ENCODE data around the gene C10orf62. TPM values are rescaled to one million over a fixed set of nuclear protein-coding genes. Genes with fewer than 3 reads are reported as not detected.
"Not testable (repeated sequence)": the region's sequence is repeated elsewhere in the genome, so short reads cannot be mapped to it uniquely, and the experiment has no call there.

C10orf62 gene
- total RNA-seq, 1 donor from 2014 or later, result not detected

- Mint-ChIP-seq H3K27me3 (ENCODE audit: unreplicated experiment) (no peaks in the 10 kb centered on the region), H3K4me3 (ENCODE audit: unreplicated experiment) (no peak overlapping the region), H3K36me3 (ENCODE audit: unreplicated experiment) (peaks cover 2% of the 10 kb centered on the region), H3K4me1 (ENCODE audit: unreplicated experiment) (peaks cover 54% of the 10 kb centered on the region), H3K9me3 (ENCODE audit: unreplicated experiment) (no peaks in the 10 kb centered on the region), H3K27ac (ENCODE audit: unreplicated experiment) (peak overlapping the region; percentile 78)
- peak; percentile 91 for DNase-seq (ENCODE audit: extremely low spot score, unreplicated experiment)
- TF ChIP-seq, protein P1, sequence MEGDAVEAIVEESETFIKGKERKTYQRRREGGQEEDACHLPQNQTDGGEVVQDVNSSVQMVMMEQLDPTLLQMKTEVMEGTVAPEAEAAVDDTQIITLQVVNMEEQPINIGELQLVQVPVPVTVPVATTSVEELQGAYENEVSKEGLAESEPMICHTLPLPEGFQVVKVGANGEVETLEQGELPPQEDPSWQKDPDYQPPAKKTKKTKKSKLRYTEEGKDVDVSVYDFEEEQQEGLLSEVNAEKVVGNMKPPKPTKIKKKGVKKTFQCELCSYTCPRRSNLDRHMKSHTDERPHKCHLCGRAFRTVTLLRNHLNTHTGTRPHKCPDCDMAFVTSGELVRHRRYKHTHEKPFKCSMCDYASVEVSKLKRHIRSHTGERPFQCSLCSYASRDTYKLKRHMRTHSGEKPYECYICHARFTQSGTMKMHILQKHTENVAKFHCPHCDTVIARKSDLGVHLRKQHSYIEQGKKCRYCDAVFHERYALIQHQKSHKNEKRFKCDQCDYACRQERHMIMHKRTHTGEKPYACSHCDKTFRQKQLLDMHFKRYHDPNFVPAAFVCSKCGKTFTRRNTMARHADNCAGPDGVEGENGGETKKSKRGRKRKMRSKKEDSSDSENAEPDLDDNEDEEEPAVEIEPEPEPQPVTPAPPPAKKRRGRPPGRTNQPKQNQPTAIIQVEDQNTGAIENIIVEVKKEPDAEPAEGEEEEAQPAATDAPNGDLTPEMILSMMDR (IDR thresholded peaks at IDR 0.05), result no peak
Measured at GRCh38 chr10:97574374-97575126, 15.0 kb upstream of the C10orf62 start.

DNA sequence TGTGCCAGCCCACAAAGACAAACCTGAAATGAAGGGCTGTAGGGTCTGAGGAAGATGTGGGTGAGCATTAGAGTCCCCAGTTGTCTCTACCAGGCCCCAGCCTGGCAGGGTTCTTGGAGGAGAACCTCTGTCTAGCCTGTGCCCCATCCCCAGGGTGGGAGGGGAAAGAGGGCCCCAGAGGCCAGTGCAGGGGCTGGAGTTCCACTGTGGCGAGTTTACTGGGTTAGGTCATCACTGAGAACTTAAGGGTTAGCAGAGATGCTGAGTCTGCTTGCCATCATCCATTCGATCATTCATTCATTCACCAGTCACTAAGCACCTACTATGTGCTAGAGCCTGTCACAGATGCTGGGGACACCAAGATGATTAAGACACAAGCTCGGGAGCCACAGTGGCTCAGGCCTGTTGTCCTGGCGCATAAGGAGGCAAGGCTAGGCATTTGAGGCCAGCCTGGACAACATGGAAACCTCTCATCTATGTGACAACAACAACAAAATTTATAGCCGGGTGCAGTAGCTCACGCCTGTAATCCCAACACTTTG is 14.3 kb upstream of the C10orf62 start:
- no peak overlapping the region for H3K4me3 Mint-ChIP-seq (ENCODE audit: unreplicated experiment)
- H3K36me3 Mint-ChIP-seq (ENCODE audit: unreplicated experiment), result no peaks in the 10 kb centered on the region
- no peak for DNase-seq (ENCODE audit: extremely low spot score, unreplicated experiment)
- no peaks in the 10 kb centered on the region for H3K27me3 Mint-ChIP-seq (ENCODE audit: unreplicated experiment)
- TF ChIP-seq, protein P1 (IDR thresholded peaks at IDR 0.05), result no peak
- no peaks in the 10 kb centered on the region for H3K9me3 Mint-ChIP-seq (ENCODE audit: unreplicated experiment)
- peaks cover 54% of the 10 kb centered on the region for H3K4me1 Mint-ChIP-seq (ENCODE audit: unreplicated experiment)
- peak overlapping the region; percentile 41 for H3K27ac Mint-ChIP-seq (ENCODE audit: unreplicated experiment)

GRCh38 chr10:97576487-97576886 is 13.0 kb upstream of the C10orf62 start:
- peaks cover 47% of the 10 kb centered on the region for H3K4me1 Mint-ChIP-seq (ENCODE audit: unreplicated experiment)
- H3K27ac Mint-ChIP-seq (ENCODE audit: unreplicated experiment); DNase-seq (ENCODE audit: extremely low spot score, unreplicated experiment); H3K9me3 Mint-ChIP-seq (ENCODE audit: unreplicated experiment); H3K36me3 Mint-ChIP-seq (ENCODE audit: unreplicated experiment); H3K27me3 Mint-ChIP-seq (ENCODE audit: unreplicated experiment); H3K4me3 Mint-ChIP-seq (ENCODE audit: unreplicated experiment): not testable (repeated sequence)

DNA sequence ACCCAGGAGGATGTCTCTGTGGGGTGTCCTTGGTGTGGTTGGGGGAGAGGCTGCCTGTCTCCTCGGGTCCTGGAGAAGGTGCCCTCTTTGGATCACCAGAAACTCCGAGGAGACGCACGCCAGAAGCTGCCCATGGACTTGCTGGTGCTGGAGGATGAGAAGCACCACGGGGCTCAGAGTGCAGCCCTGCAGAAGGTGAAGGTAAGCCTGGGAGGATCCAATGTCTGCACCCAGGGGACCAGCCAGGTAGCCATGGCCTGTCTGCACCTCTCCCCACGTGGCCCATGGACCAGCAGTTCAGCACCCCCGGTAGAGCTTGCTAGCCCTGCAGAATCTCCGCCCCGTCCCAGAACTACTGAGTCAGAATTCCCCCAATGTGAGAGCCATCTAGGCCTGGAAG is 11.8 kb upstream of the C10orf62 start:
- TF ChIP-seq, protein P1 (IDR thresholded peaks at IDR 0.05), result no peak
- Mint-ChIP-seq H3K27ac (ENCODE audit: unreplicated experiment) (no peak overlapping the region), H3K4me3 (ENCODE audit: unreplicated experiment) (no peak overlapping the region), H3K27me3 (ENCODE audit: unreplicated experiment) (no peaks in the 10 kb centered on the region), H3K4me1 (ENCODE audit: unreplicated experiment) (peaks cover 36% of the 10 kb centered on the region), H3K36me3 (ENCODE audit: unreplicated experiment) (no peaks in the 10 kb centered on the region), H3K9me3 (ENCODE audit: unreplicated experiment) (no peaks in the 10 kb centered on the region)
- no peak for DNase-seq (ENCODE audit: extremely low spot score, unreplicated experiment)

- TF ChIP-seq, protein P1 (IDR thresholded peaks at IDR 0.05), result no peak
- no peaks in the 10 kb centered on the region for H3K9me3 Mint-ChIP-seq (ENCODE audit: unreplicated experiment)
- peaks cover 30% of the 10 kb centered on the region for H3K4me1 Mint-ChIP-seq (ENCODE audit: unreplicated experiment)
- DNase-seq (ENCODE audit: extremely low spot score, unreplicated experiment), result no peak
- H3K36me3 Mint-ChIP-seq (ENCODE audit: unreplicated experiment), result no peaks in the 10 kb centered on the region
- H3K4me3 Mint-ChIP-seq (ENCODE audit: unreplicated experiment), result no peak overlapping the region
- H3K27ac Mint-ChIP-seq (ENCODE audit: unreplicated experiment), result no peak overlapping the region
- no peaks in the 10 kb centered on the region for H3K27me3 Mint-ChIP-seq (ENCODE audit: unreplicated experiment)
Measured at GRCh38 chr10:97578171-97578844, 11.2 kb upstream of the C10orf62 start.
